GM10266 (cell line): ENCODE results near the gene MDH1.

Source experiments
- DNase-seq: peaks from one replicate; pipeline ENCODE4 v3.0.0; 2012; ENCODE audit errors: extremely low spot score
- CTCF ChIP-seq: IDR thresholded peaks from 2 replicates; pipeline ENCODE4 v1.5.1; 2012; ENCODE audit warnings: mild to moderate bottlenecking, low read depth; ENCODE audit not compliant: control insufficient read depth, insufficient read depth; ENCODE audit errors: missing control alignments

Gene MDH1

GRCh38 chr2:63642946-63643345 lies 54.2 kb downstream of the MDH1 start:
- no peak for DNase-seq
- no peak for TF ChIP-seq CTCF

GRCh38 chr2:63643486-63643885 lies 54.7 kb downstream of the MDH1 start:
- no peak for TF ChIP-seq CTCF
- no peak for DNase-seq

GRCh38 chr2:63648632-63649031 lies 59.9 kb downstream of the MDH1 start:
- DNase-seq = no peak
- TF ChIP-seq CTCF = no peak

GRCh38 chr2:63649829-63650228 lies 61.1 kb downstream of the MDH1 start:
- DNase-seq = no peak
- TF ChIP-seq CTCF = no peak

GRCh38 chr2:63650756-63651155 lies 62.0 kb downstream of the MDH1 start:
- TF ChIP-seq CTCF = no peak
- DNase-seq = no peak

GRCh38 chr2:63651356-63651755 lies 62.6 kb downstream of the MDH1 start:
- DNase-seq = no peak
- no peak for TF ChIP-seq CTCF

GRCh38 chr2:63651861-63652651 lies 63.3 kb downstream of the MDH1 start:
- DNase-seq = no peak
- no peak for TF ChIP-seq CTCF
